Measurements from ENCODE around the gene GDF10.

GRCh38 chr10:47294057-47294456 is 5.9 kb upstream of the GDF10 start:
- TF ChIP-seq CTCF (IDR thresholded peaks at IDR 0.05; ENCODE audit: poor library complexity, severe bottlenecking) (no peak), EP300 (conservative IDR thresholded peaks at IDR 0.05; ENCODE audit: poor library complexity, severe bottlenecking) (no peak), POLR2AphosphoS5 (IDR thresholded peaks at IDR 0.05) (no peak)

Measured in neural cell (in vitro differentiated cells).